PC-3 (cell line): ENCODE results near the gene SPATS2. TPM values are rescaled to one million over a fixed set of nuclear protein-coding genes. Genes with fewer than 3 reads are reported as not detected.

Source experiments
- ATAC-seq: fragments of 200-7000 bp; cut with Tn5 transposase; 2 replicates; pipeline ENCODE4 v1.9.1; 2020; ENCODE audit warnings: mild to moderate bottlenecking, moderate library complexity
- BruUV-seq: library from RNA; stranded (reverse); fragments of 400-500 nt; replicated peaks from 2 replicates; lab custom pipeline; 2021; lab: Mats Ljungman, UMichigan
- CTCF ChIA-PET: fragments of 300-600 bp; sonication (Branson Sonifier 250); formaldehyde crosslinking; loops from one replicate; lab custom pipeline; 2022; ENCODE audit warnings: antibody characterized with exemption; lab: Charles Lee
- POLR2A ChIA-PET: fragments of 300-600 bp; sonication (Branson Sonifier 250); formaldehyde crosslinking; loops from one replicate; lab custom pipeline; 2022; ENCODE audit warnings: antibody characterized with exemption; ENCODE audit not compliant: unreplicated experiment; lab: Charles Lee
- DNase-seq: peaks from one replicate; pipeline ENCODE4 v3.0.0-alpha.2; 2015
- H2AFZ ChIP-seq: fragments of 300-600 bp; sonication (generic); 2 replicates; pipeline ENCODE4 v1.6.0; 2016; ENCODE audit warnings: antibody characterized with exemption, low read length
- H3F3A ChIP-seq: fragments of 300-600 bp; sonication (generic); one replicate; pipeline ENCODE4 v1.6.0; 2017; ENCODE audit warnings: antibody characterized with exemption, low read length, control low read depth, mild to moderate bottlenecking; ENCODE audit not compliant: unreplicated experiment
- H3K27ac ChIP-seq: fragments of 300-600 bp; sonication (generic); 2 replicates; pipeline ENCODE4 v1.5.1; 2016; ENCODE audit warnings: mild to moderate bottlenecking, low read length
- H3K27me3 ChIP-seq: fragments of 300-600 bp; sonication (generic); 2 replicates; pipeline ENCODE4 v1.6.1; 2016; ENCODE audit warnings: low read length, mixed read lengths
- H3K36me3 ChIP-seq: fragments of 300-600 bp; sonication (generic); 2 replicates; pipeline ENCODE4 v1.6.1; 2016; ENCODE audit warnings: low read depth, mixed run types, low read length, mixed read lengths
- H3K4me1 ChIP-seq: fragments of 300-600 bp; sonication (generic); 2 replicates; pipeline ENCODE4 v1.5.1; 2016; ENCODE audit warnings: low read length; ENCODE audit not compliant: insufficient read depth
- H3K4me2 ChIP-seq: fragments of 300-600 bp; sonication (generic); 2 replicates; pipeline ENCODE4 v1.6.0; 2016; ENCODE audit warnings: low read length
- H3K4me3 ChIP-seq: fragments of 300-600 bp; sonication (generic); 2 replicates; pipeline ENCODE4 v1.5.1; 2016; ENCODE audit warnings: mild to moderate bottlenecking, low read length, mixed read lengths
- H3K79me2 ChIP-seq: fragments of 300-600 bp; sonication (generic); 2 replicates; pipeline ENCODE4 v1.6.1; 2017; ENCODE audit warnings: low read length, mixed read lengths
- H3K9ac ChIP-seq: fragments of 300-600 bp; sonication (generic); 2 replicates; pipeline ENCODE4 v1.6.0; 2016; ENCODE audit warnings: mild to moderate bottlenecking, low read length
- H3K9me2 ChIP-seq: fragments of 300-600 bp; sonication (generic); replicated peaks from 2 replicates; pipeline ENCODE4 v1.6.1; 2016; ENCODE audit warnings: mixed run types, low read length, mixed read lengths
- H3K9me3 ChIP-seq: fragments of 300-600 bp; sonication (generic); 2 replicates; pipeline ENCODE4 v1.6.1; 2016; ENCODE audit warnings: low read length, mixed read lengths
- H4K20me1 ChIP-seq: fragments of 300-600 bp; sonication (generic); 2 replicates; pipeline ENCODE4 v1.6.1; 2016; ENCODE audit warnings: low read length, mixed read lengths
- CTCF ChIP-seq: fragments of 300-600 bp; sonication (generic); conservative IDR thresholded peaks from 2 replicates; pipeline ENCODE4 v1.5.1; 2017; ENCODE audit warnings: antibody characterized with exemption, low read depth, mild to moderate bottlenecking, low read length
- EZH2 ChIP-seq: fragments of 300-600 bp; sonication (generic); IDR thresholded peaks from one replicate; pipeline ENCODE4 v1.6.1; 2017; ENCODE audit warnings: antibody characterized with exemption, mild to moderate bottlenecking, low read length; ENCODE audit not compliant: unreplicated experiment
- EZH2phosphoT487 ChIP-seq: fragments of 300-600 bp; sonication (generic); IDR thresholded peaks from 2 replicates; pipeline ENCODE4 v1.6.1; 2018; ENCODE audit warnings: mild to moderate bottlenecking, antibody characterized with exemption, low read length, borderline replicate concordance
- intact Hi-C: fragments of 100-400 bp; cut with micrococcal nuclease; formaldehyde crosslinking; loops from 2 replicates; pipeline ENCODE4 v1.9.0; 2023
- total RNA-seq: library from RNA; depleted of rRNA; stranded (reverse); fragments of >200 nt; gene quantifications from 2 replicates; pipeline ENCODE4 v1.2.3, GENCODE V29; 2014

Gene SPATS2
- total RNA-seq, 1 experiment from 2014 or later, result 27.0 TPM

- H3K9me2 ChIP-seq, result no peaks in the 10 kb centered on the region
- intact Hi-C loops, result no loop called here
- H3K36me3 ChIP-seq, result no peaks in the 10 kb centered on the region
- no TSS peak for BruUV-seq
- peaks cover 7% of the 10 kb centered on the region; the same call in 1 of the 2 replicates for H3K27me3 ChIP-seq
- H4K20me1 ChIP-seq, result no peaks in the 10 kb centered on the region
- ATAC-seq (no peak), DNase-seq (no peak)
- ChIA-PET POLR2A (interaction anchor here (0.6 kb wide), 1 partner anchor 182 kb away, joined by 8 read pairs; no protein-coding TSS in a partner anchor), CTCF (no interaction called here)
- no peaks in the 10 kb centered on the region for H3K79me2 ChIP-seq
- no peaks in the 10 kb centered on the region for H3K9me3 ChIP-seq
- no peaks in the 10 kb centered on the region for H3F3A ChIP-seq
- H3K4me1 ChIP-seq, result peaks cover 18% of the 10 kb centered on the region
- H3K9ac ChIP-seq, result no peak overlapping the region
- no peak overlapping the region for H3K4me2 ChIP-seq
- TF ChIP-seq EZH2phosphoT487 (no peak), EZH2 (no peak), CTCF (no peak)
- no peak overlapping the region for H3K4me3 ChIP-seq
- no peak overlapping the region for H3K27ac ChIP-seq
- H2AFZ ChIP-seq, result no peak overlapping the region
Observed at GRCh38 chr12:49542592-49543160, 175.4 kb downstream of the SPATS2 start.

- BruUV-seq, result no TSS peak
- Histone ChIP-seq H3K79me2 (no peaks in the 10 kb centered on the region), H3K4me2 (no peak overlapping the region), H3K27me3 (0 out of 2 replicates have a peak, but pooled peaks cover 3% of the 10 kb centered on the region), H3K9me2 (no peaks in the 10 kb centered on the region), H3F3A (no peaks in the 10 kb centered on the region), H3K4me3 (no peak overlapping the region), H3K9me3 (no peaks in the 10 kb centered on the region), H4K20me1 (no peaks in the 10 kb centered on the region), H3K36me3 (no peaks in the 10 kb centered on the region), H3K4me1 (peaks cover 12% of the 10 kb centered on the region), H2AFZ (no peak overlapping the region), H3K27ac (no peak overlapping the region), H3K9ac (no peak overlapping the region)
- no peak for DNase-seq
- ChIA-PET CTCF (no interaction called here), POLR2A (no interaction called here)
- no peak for TF ChIP-seq CTCF
- no peak for TF ChIP-seq EZH2phosphoT487
- TF ChIP-seq EZH2, result no peak
- ATAC-seq, result no peak
- intact Hi-C loops, result no loop called here
Observed at GRCh38 chr12:49543221-49543913, 176.1 kb downstream of the SPATS2 start.
